HG03103 (cell line): ENCODE measurements around the gene ZNF277.
A peak's percentile ranks its signal among the peaks of the same experiment; 100 is the strongest.

Experiments used
- ATAC-seq: cut with Tn5 transposase; IDR thresholded peaks from one replicate; pipeline ENCODE4 v1.9.1; 2021; ENCODE audit warnings: low read depth; ENCODE audit not compliant: unreplicated experiment

ZNF277 gene, protein sequence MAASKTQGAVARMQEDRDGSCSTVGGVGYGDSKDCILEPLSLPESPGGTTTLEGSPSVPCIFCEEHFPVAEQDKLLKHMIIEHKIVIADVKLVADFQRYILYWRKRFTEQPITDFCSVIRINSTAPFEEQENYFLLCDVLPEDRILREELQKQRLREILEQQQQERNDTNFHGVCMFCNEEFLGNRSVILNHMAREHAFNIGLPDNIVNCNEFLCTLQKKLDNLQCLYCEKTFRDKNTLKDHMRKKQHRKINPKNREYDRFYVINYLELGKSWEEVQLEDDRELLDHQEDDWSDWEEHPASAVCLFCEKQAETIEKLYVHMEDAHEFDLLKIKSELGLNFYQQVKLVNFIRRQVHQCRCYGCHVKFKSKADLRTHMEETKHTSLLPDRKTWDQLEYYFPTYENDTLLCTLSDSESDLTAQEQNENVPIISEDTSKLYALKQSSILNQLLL

DNA sequence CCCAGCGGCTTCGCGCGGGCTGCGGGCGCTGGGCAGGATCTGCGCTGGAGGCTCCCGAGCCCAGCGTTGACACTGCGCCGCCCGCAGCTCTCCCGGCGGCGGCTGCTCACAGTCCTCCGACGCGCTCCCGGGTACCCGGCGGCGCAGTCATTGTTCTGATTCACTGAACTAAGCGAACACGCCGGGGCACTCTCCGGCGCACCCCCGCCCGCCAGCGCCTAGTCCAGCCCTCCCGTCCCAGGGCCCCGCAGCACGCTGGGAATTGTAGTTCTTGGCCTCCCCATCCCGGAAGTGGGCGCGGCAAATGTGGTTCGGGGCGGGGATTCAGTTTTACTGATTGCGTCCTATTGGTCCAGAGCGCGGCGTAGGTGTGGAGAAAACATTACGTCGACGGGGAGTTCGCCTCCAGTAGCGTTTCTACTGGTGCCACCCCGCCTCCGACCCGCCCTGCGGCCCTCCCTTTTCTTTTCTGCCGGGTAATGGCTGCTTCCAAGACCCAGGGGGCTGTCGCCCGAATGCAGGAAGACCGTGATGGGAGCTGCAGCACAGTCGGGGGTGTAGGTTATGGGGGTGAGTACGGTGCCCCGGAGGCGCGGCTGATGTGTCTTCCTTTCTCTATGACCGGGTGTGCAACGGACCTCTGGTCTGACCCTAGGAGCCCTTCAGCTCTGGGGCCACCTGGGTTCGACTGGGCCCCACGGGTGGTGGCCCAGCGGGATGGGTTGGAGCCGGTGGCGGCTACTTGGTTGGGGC is at the start of gene ZNF277, which contains the start of gene DOCK4:
ZNF277 (plus strand) TSS at position 458 of the 753 bp plus-strand sequence; CDS start at position 480, 22 bp downstream.
DOCK4 (minus strand) TSS at position 162 of the 753 bp plus-strand sequence. CDS start 261 bp downstream, outside the sequence.
- ATAC-seq, result peak; percentile 92

DNA sequence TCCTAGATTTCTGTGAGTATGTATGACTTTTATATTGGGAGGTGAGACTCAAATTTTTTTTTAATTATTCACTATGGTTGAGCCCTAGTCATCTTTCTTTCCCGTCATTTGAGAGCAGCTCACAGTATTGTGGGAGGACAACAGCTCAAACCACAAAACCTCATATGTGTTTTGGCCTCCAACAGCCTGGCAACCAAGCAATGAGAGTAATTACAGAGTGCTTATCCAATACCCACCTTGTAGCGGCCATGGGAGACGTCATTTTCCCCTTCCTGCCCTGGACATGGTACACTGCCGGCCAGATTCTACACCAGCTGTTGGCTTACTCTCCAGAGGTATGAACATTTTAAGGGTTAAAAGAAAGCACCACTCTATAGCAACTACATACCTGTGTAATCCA is 49.4 kb upstream of the ZNF277 start:
- ATAC-seq, result no peak

DNA sequence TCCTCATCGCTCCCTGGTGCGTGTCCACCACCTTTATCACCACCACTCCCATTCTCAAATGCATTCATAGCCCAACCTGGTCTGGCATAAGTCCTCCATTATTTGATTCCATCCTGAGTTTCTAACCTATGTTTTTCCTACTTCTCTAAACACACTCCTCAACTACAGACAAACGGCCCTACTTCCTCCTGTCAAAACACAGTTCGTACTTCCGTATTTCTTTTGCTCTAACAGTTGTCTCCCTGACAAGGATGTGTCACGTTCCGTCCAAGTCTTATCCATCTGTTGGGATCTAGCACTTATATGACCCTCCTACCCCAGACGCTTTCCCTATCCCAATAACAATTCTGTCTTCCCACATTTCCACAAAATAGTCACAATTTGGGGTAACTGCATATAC is 47.1 kb upstream of the ZNF277 start:
- ATAC-seq, result no peak

DNA sequence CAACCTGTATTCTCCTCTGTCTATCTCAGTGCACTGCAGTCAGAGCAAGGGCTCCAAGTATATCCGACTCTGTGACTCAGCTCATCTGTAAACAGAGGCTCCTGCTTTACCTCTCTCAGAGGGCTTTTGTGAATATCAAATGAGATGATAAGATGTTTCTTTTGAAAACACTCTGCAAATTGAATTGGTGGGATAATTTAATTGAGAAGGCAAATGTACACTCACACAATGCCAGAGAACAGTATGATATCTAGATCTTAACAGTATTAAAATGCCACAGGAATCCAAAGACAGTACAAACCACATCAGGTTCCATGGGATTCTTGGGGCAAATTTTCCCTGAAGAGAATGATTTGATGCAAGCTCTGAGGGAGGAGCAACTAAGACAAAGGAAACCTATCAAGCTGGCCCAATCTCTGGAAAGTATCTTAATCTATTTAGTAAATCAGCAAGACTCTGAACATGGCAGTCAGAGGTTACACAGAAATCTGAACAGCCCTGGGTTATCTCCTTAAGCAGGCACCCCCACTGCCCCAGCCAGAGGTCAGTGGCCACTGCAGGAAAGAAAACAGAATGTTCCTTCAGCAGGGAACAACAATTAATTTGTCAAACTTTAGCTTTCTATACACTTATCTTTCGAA is 46.2 kb upstream of the ZNF277 start:
- ATAC-seq, result no peak

DNA sequence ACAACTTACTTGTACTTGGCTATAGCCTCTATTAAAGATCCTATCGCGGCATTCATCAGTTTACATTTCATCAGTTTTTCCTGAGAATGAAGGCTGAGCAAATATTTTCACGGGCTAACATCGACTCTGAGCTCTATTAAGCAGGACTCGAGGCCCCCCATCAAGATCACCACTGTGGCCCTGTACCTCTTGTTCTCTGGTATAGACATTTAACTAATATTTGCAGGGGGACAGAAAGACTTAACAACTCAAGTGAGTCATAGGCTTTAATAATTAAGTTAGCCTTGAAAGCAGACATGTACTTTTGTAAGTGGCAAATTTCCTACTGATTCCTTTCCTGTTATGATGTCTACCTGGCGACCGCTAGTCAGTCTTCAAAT is 45.7 kb upstream of the ZNF277 start:
- no peak for ATAC-seq

DNA sequence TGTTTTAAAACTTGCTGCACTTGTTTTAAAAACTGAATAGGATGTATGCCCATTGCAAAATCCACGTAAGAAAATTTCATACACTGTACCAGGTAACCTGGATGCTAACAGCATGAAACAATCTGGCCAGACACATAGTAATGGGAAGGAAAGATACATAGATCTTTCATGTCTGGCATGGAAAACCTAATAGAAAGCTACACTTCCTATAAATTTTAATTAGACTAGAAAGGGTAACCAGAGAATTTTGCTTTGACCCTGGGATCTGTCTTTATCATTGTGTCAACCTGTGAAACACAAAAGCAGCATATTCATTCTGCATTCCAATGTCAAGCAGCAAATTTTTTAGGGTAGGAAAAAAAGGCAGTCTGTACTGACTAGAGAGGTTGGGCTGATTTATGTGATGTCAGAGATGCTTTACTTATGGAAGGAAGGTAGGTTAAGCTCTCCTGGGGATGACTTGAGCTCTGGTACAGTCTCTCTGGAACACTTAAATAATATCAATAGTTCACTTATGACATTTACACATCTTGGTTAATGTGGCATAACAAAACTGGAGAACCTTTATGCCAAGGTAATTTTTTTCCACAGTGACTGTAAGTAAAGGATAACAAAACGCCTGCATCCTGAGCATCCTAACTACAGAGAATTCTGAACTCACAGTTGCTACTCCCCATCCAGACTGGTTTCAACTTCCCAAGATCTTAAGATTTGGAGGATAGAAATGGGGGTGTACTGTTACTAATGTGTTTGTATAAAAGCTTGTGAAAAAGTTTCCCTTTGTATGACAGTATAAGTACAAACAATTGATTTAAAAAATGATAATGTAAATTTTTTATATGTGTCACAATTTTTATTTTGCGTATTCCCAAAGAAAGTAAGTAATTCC is 45.0 kb upstream of the ZNF277 start:
- ATAC-seq, result no peak

DNA sequence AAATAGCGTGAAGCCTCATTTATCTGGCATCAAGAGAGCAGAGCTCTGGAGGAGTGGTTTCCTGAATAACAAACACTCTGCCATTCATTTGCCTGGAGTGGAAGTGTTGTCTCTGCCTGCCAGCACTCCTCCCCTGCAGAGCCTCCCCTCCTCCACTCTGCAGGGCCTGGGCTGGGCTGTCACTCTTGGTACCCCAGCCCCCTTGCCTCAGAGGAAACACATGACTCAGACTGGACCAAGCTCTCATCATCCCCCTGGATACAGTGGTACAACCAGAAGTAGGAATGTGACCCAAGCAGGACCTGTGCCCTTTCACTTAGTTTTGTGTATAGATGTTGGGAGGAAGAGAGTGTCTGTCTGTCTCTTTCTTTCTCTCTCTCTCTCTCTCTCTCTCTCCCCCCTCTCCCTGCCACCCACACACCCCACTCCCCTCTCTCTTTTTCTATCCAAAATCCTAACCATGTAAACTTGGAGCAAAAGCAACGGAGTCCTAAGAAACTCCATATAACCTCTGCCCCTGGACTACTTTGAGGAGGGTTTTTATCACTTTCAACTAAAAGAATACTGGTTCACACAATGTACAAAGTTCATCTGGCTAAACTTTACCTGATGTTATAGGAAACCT is 44.2 kb upstream of the ZNF277 start:
- no peak for ATAC-seq

DNA sequence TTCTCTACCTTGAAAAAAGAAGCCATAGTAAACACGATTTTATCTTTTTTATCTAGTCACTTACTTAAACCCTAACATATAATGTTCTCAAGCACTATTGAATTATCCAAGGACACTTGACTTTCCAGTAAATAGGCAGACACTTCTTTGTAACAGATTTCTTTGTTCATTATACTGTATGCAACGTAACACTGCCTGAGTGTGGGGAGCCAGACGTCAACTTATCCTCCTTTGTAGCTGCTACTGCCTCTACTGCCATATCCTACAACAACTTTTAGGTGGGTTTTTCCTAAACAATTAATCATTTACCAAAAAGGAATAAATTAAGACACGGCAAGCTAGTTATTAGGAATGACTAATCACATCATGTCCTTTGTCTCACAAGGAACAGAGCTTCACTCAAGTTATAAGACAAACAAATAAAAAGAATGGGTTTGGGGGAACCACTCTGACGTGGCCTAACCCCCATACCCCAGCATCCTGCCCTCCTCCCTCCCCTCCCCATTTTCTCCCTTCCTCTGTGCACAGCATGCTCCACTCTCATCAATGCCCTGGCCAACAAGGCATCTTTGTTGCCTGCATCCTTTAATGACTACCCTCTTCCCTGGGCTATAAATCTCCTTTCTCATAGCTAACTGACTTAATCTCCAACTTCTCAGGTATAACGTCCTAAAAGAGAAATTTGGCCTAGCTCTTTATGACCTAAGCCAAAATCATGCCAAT is 43.5 kb upstream of the ZNF277 start:
- ATAC-seq, result no peak

DNA sequence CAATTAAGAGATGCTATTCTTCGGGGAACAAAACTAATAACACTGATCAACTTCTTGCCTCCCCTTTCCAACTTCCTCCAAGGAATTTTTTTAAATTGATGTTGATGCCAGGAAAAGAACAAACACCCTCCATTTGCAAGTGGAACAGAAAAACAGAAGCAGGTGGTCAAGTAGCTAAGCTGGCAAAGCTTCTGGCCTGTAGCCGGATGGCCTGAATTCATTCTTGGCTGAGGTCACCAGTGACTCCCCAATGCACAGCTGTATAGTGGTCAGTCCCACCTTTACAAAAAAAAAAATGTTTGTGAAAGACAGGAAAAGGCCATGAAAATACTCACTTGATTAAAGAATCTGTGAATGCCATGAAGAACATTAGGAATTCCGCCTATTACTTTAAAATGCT is 39.3 kb upstream of the ZNF277 start:
- ATAC-seq, result no peak

DNA sequence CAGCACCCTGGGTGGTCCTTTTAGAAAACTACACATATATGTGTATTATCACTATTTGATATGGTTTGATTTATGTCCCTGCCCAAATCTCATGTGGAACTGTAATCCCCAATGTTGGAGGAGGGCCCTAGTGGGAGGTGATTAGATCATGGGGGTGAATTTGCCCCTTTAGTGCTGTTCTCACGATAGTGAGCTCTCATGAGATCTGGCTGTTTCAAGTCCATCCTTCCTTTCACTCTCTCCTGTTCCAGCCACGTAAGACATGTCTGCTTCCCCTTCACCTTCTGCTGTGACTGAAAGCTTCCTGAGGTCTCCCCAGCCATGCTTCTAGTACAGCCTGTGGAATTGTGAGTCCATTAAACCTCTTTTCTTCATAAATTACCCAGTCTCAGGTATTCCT is 37.6 kb upstream of the ZNF277 start:
- ATAC-seq, result no peak

DNA sequence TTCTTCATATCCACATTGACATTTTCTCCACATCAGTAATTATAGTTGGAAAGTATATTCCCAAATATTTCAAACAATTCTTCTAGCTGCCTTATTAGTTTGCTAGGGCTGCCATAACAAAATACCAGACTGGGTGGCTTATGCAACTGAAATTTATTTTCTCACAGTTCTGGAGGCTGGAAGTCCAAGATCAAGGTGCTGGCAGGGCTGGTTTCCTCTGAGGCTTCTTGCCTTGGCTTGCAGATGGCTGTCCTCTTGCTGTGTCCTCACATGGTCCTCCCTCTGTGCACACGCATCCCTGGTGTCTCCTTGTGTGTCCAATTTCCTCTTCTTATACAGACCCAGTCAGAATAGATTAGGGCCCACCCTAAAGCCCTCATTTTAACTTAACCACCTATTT is 34.8 kb upstream of the ZNF277 start:
- no peak for ATAC-seq

DNA sequence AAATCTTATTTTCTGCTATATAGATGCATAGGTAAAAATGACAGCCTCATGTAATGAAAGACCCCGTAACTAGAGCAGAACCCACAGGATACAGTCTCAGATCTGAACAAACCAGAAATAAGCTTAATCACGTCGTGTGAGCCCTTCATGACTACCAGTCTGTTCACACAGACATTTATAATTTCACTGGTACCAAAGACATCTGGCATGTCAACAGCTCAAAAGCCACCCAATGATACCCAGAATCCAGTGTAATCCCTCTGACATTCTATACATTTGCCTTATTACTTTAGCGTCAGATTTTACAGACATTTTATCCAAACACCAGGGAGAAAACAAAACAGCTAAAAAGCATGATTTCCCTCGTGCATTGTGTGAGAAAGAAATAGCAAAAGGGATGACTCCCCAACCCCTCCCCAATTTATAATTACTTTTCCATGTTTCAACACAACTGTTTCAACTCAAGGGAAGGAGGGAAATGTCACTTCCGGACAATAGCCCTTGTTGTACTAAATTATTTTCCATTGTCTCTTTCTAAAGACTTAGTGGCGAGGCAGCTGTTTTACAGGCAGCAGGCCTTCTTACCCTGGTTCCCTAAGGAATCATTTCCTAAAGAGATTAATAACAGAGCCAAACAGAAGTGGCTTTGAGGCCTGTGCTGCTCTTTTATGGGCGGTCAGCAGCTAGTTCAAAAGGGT is 33.5 kb upstream of the ZNF277 start:
- no peak for ATAC-seq

DNA sequence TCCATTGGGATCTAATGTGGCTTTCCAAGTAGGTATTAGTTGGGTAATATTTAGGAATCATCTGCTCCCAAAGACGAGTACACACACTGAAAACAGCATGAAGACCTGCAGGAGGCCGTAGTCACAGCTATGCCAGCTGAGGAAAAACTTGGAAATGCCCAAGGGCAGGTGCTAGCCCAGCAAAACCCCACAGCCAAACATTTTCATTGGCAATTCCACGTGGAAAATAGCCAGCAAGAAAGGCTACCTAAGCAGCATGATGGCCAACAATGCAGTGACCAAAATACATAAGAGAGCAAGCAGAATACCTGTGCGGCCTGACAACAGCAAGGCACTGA is 33.0 kb upstream of the ZNF277 start:
- ATAC-seq, result no peak

DNA sequence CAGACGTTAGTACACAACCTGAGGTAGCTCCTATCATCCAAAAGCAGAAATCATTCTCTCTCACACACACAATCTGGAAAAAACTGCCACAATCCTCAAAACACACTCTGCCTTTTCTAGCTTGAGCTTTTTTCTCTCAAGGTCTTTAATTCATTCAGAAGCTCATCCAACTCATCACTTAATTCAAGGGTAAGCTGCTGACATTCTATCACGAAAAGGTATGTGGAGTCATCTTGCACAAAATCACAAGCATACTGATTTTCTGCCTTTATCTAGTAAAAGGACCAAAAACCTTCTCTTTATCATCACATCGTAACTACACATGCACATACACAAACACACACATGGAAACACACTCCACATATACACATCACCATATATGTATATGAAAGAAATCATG is 32.3 kb upstream of the ZNF277 start:
- ATAC-seq, result no peak

DNA sequence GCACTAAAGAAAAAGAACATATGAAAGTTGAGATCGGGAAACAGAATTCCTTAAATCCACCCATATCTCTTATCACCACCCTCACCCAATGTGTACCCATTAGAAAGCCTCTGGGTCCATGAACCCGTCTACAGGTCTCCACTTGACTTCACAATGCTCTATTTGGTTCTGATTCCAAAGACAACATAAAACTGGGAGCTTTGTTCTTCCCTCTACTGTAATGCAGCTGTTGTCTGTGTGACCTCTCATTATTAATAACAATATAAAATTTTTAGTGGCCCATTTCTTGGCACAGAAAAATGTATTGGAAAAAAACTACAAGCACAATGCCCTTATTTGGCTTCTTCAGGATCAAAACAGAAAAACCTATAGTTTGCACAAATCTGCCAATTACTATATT is 30.3 kb upstream of the ZNF277 start:
- no peak for ATAC-seq

DNA sequence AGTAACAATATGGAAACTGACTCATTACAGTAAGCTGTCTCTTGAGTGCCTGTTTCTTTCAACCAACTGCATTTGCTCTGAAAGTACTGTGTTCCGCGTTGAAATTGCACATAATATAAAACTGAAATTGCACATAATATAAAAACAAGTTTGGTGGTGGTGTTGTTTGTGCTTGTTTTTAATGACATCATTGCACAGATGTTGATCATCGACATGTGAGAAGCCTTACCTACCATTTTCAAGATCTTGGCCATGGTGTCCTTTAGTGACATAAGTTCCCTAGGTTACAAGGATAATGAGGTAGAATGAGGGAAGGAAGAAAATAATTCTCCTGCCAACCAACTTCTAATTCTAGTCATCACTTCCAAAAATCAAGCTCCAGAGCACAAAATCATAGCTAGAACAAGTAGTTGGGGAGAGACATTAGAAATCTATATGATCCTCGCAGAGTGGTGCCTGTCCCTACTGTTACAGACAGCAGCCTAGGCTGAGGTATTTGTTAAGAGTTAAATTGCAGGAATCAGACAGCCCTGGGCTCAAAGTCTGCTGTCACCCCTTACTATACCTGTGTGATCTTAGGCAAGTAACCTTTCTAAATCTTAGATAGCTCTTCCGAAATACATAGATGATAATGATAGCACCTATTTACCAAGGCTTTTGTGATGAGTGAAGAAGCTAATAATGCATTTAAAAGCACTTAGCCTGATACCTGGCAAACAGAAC is 29.6 kb upstream of the ZNF277 start:
- ATAC-seq, result no peak

DNA sequence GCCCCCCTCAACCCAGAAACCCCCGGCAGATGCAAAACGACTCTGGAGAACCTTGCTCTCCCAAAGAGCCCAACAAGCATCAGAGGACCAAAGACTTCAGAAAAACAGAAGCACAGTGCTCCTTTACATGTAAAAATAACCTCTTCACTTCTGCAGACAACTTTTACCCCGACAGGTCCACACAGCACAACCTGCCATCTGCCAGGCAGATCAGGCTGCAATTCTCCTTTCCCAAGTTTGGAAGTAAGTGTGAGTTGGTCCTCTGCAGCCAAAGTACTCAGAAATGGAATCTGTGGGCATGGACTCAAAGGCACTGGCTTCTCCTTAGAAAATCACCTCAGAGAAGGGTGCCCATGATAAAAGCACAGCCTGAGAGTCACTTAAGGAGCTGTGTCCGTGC is 26.3 kb upstream of the ZNF277 start:
- ATAC-seq, result no peak

DNA sequence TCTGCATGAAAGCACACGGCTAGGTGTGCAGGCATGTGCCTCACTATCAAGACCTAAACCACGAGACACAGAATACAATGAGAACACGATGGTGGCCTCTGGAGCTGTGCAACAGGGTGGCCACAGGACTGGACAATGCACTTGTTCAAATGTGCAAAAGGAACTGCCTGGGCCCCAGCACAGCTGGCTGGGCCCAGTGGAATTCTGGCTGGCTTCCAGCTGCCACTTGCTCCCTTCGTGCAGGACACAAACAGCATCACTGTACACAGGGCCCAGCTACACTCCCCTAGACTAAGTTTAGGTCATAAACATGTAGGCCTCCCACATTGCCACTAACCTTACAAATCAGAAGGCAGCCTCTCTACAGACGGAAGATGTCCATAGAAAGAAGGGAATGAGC is 23.7 kb upstream of the ZNF277 start:
- ATAC-seq, result no peak
